ENCODE data around the gene DLK1. TPM values are rescaled to one million over a fixed set of nuclear protein-coding genes. Genes with fewer than 3 reads are reported as not detected.

DLK1 gene
- total and polyA plus RNA-seq, 2 of the 13 experiments (the other 11 are each of a cell fraction or from before 2014, with no cell fraction given): 95.5 to 312 TPM

DNA sequence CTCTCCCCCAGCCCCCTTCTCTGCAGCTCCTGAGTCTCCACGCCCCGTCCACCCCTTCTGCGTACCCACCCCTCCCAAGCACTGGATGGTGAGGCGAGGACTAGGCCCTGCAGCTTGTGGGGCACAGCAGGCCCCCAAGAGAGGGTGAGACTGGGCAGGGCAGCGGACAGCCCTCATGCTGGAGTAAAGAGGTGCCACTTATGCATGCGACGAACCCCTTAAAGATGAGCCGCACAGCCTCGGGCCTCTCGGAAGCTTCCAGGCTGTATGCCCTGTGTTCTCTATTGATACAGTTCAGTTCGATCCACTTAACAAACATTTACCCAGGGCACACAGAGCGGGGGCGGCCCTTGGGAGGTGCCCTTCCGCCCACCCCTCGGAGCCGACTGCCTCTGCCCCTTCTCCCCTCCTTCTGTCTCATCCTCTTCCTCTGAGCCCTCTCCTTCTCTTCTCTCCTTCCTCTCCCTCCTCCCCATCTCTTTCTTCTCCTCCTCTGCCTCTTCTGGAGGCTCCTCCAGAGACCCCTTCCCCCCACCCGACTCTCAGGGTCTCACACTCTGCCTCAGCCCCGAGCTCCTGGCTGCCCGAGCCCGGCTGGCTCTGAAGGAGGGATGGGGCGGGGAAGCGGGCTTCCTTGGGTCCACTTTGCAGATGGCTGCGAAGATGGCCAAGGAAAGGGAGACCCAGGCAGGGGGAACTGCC, 32.7 kb upstream of the DLK1 start (continued):
- no peak for TF ChIP-seq AHR (CRISPR knock-in tag; IDR thresholded peaks at IDR 0.05)
- peak; percentile 81 for TF ChIP-seq ZSCAN25 (CRISPR knock-in tag; IDR thresholded peaks at IDR 0.05)
- TF ChIP-seq ZNF232 (CRISPR knock-in tag; IDR thresholded peaks at IDR 0.05; ENCODE audit: borderline replicate concordance): no peak
- no peak for TF ChIP-seq FOXP1 (IDR thresholded peaks at IDR 0.05)
- 0 out of 2 replicates have a peak, but pooled peaks have one; percentile 7 for TF ChIP-seq FOXP1 (CRISPR knock-in tag; IDR thresholded peaks at IDR 0.05)
- no peak for TF ChIP-seq KLF15 (CRISPR knock-in tag; IDR thresholded peaks at IDR 0.05; ENCODE audit: borderline replicate concordance)
- no peak for TF ChIP-seq KDM3A (CRISPR knock-in tag; IDR thresholded peaks at IDR 0.05; ENCODE audit: low read depth)
- TF ChIP-seq, protein P1, sequence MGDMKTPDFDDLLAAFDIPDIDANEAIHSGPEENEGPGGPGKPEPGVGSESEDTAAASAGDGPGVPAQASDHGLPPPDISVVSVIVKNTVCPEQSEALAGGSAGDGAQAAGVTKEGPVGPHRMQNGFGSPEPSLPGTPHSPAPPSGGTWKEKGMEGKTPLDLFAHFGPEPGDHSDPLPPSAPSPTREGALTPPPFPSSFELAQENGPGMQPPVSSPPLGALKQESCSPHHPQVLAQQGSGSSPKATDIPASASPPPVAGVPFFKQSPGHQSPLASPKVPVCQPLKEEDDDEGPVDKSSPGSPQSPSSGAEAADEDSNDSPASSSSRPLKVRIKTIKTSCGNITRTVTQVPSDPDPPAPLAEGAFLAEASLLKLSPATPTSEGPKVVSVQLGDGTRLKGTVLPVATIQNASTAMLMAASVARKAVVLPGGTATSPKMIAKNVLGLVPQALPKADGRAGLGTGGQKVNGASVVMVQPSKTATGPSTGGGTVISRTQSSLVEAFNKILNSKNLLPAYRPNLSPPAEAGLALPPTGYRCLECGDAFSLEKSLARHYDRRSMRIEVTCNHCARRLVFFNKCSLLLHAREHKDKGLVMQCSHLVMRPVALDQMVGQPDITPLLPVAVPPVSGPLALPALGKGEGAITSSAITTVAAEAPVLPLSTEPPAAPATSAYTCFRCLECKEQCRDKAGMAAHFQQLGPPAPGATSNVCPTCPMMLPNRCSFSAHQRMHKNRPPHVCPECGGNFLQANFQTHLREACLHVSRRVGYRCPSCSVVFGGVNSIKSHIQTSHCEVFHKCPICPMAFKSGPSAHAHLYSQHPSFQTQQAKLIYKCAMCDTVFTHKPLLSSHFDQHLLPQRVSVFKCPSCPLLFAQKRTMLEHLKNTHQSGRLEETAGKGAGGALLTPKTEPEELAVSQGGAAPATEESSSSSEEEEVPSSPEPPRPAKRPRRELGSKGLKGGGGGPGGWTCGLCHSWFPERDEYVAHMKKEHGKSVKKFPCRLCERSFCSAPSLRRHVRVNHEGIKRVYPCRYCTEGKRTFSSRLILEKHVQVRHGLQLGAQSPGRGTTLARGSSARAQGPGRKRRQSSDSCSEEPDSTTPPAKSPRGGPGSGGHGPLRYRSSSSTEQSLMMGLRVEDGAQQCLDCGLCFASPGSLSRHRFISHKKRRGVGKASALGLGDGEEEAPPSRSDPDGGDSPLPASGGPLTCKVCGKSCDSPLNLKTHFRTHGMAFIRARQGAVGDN (CRISPR knock-in tag; IDR thresholded peaks at IDR 0.05): peak; percentile 82
- no peak for TF ChIP-seq ZNF543 (CRISPR knock-in tag; IDR thresholded peaks at IDR 0.05)
- 0 out of 2 replicates have a peak, but pooled peaks have one; percentile 18 for TF ChIP-seq RXRB (CRISPR knock-in tag; IDR thresholded peaks at IDR 0.05; ENCODE audit: borderline replicate concordance)
- TF ChIP-seq, protein P2, sequence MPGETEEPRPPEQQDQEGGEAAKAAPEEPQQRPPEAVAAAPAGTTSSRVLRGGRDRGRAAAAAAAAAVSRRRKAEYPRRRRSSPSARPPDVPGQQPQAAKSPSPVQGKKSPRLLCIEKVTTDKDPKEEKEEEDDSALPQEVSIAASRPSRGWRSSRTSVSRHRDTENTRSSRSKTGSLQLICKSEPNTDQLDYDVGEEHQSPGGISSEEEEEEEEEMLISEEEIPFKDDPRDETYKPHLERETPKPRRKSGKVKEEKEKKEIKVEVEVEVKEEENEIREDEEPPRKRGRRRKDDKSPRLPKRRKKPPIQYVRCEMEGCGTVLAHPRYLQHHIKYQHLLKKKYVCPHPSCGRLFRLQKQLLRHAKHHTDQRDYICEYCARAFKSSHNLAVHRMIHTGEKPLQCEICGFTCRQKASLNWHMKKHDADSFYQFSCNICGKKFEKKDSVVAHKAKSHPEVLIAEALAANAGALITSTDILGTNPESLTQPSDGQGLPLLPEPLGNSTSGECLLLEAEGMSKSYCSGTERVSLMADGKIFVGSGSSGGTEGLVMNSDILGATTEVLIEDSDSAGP (CRISPR knock-in tag; IDR thresholded peaks at IDR 0.05; ENCODE audit: borderline replicate concordance): 0 out of 2 replicates have a peak, but pooled peaks have one; percentile 19
- TF ChIP-seq, protein P3, sequence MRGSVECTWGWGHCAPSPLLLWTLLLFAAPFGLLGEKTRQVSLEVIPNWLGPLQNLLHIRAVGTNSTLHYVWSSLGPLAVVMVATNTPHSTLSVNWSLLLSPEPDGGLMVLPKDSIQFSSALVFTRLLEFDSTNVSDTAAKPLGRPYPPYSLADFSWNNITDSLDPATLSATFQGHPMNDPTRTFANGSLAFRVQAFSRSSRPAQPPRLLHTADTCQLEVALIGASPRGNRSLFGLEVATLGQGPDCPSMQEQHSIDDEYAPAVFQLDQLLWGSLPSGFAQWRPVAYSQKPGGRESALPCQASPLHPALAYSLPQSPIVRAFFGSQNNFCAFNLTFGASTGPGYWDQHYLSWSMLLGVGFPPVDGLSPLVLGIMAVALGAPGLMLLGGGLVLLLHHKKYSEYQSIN (CRISPR knock-in tag; IDR thresholded peaks at IDR 0.05; ENCODE audit: borderline replicate concordance): no peak
- TF ChIP-seq PHB2 (IDR thresholded peaks at IDR 0.05; ENCODE audit: partially characterized antibody): no peak
- TF ChIP-seq, protein P4, sequence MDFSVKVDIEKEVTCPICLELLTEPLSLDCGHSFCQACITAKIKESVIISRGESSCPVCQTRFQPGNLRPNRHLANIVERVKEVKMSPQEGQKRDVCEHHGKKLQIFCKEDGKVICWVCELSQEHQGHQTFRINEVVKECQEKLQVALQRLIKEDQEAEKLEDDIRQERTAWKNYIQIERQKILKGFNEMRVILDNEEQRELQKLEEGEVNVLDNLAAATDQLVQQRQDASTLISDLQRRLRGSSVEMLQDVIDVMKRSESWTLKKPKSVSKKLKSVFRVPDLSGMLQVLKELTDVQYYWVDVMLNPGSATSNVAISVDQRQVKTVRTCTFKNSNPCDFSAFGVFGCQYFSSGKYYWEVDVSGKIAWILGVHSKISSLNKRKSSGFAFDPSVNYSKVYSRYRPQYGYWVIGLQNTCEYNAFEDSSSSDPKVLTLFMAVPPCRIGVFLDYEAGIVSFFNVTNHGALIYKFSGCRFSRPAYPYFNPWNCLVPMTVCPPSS (IDR thresholded peaks at IDR 0.05): no peak
- TF ChIP-seq, protein P5, sequence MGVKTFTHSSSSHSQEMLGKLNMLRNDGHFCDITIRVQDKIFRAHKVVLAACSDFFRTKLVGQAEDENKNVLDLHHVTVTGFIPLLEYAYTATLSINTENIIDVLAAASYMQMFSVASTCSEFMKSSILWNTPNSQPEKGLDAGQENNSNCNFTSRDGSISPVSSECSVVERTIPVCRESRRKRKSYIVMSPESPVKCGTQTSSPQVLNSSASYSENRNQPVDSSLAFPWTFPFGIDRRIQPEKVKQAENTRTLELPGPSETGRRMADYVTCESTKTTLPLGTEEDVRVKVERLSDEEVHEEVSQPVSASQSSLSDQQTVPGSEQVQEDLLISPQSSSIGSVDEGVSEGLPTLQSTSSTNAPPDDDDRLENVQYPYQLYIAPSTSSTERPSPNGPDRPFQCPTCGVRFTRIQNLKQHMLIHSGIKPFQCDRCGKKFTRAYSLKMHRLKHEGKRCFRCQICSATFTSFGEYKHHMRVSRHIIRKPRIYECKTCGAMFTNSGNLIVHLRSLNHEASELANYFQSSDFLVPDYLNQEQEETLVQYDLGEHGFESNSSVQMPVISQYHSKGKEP (CRISPR knock-in tag; IDR thresholded peaks at IDR 0.05): no peak
- no peak for TF ChIP-seq JUND (CRISPR knock-in tag; IDR thresholded peaks at IDR 0.05)
- no peak for TF ChIP-seq POLR2AphosphoS2 (IDR thresholded peaks at IDR 0.05; ENCODE audit: low read depth, low read length)
- TF ChIP-seq, protein P6, sequence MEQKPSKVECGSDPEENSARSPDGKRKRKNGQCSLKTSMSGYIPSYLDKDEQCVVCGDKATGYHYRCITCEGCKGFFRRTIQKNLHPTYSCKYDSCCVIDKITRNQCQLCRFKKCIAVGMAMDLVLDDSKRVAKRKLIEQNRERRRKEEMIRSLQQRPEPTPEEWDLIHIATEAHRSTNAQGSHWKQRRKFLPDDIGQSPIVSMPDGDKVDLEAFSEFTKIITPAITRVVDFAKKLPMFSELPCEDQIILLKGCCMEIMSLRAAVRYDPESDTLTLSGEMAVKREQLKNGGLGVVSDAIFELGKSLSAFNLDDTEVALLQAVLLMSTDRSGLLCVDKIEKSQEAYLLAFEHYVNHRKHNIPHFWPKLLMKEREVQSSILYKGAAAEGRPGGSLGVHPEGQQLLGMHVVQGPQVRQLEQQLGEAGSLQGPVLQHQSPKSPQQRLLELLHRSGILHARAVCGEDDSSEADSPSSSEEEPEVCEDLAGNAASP (CRISPR knock-in tag; IDR thresholded peaks at IDR 0.05; ENCODE audit: borderline replicate concordance): no peak
- TF ChIP-seq CCDC6 (CRISPR knock-in tag; IDR thresholded peaks at IDR 0.05): no peak
